ENCODE measurements around the gene PIP5K1B.

- no peak for TF ChIP-seq CTCF (IDR thresholded peaks at IDR 0.05)
- no peak for TF ChIP-seq POLR2A (IDR thresholded peaks at IDR 0.05)
Measured at GRCh38 chr9:68997666-68998065, 292.6 kb downstream of the PIP5K1B start.

All from uterus (tissue), 2 donors.